NCI-H1092 (cell line): ENCODE measurements around the gene COL4A4.
"Not testable (repeated sequence)": the region's sequence is repeated elsewhere in the genome, so short reads cannot be mapped to it uniquely, and the experiment has no call there.

ENCODE experiments used
- DNase-seq: peaks from one replicate; lab custom pipeline; 2025; lab: John Stamatoyannopoulos, UW

The COL4A4 gene

DNA sequence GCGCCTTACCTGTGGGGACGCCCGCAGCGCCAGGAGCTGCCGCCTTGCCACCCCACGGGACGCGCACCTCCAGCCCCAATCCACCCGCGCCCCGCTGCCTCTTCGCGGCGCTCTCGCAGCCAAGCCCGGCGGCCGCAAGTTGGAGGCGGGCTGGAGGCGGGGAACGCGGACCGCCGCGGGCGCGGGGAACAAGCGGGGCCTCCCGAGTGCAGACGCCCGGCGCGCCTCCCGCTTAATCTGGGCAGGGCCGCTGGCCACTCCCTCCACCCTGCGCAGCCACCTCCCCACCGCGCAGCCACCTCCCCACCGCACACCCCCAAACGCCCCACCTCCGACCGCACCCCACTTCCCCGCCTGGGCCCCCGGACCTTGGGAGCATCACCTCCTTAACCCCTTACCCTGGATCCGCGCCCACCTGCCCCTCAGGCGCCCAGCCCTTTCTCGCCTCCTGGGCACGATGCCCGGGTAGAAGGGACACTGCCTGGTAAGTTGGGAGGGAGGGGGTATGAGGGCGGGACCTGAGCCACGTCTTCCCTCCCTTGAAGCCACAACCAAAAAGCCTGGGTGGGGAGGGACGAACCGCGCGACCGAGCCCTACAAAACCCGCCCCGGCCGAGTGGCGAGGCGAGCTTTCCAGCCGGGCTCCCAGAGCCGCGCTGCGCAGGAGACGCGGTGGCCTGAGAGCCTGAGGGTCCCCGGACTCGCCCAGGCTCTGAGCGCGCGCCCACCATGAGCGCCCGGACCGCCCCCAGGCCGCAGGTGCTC is at the start of gene COL4A4, which contains the start of gene COL4A3:
Gene COL4A4 (minus strand): TSS at position 208 of the 765 bp plus-strand sequence. CDS start 16,722 bp downstream, outside the sequence.
Gene COL4A3 (plus strand): TSS at position 627 of the 765 bp plus-strand sequence. CDS start 103 bp downstream, at position 730.
- DNase-seq = no peak

DNA sequence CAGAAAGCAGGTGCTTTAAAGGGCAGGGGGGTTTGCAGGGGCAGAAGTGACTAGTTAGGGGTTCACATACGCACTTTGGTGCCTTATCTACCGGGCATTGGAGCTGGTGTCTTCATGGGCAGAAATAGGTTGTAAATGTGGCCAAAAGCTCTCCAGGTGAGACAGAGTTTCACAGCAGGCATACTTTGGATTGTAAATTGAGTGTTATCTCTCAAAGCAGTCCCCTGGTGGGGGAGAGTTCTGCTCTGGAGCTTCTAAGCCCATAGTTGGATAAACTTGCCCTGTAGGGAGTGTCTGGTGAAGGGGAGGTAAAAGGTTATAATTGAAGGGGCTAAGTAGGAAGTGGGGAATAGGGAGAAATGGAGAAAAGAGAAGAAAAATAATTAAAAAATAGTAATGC is 43.6 kb upstream of the COL4A4 start:
- DNase-seq = no peak

- DNase-seq = no peak
These were observed 42.4 kb upstream of the COL4A4 start for GRCh38 chr2:227206406-227206805.

DNA sequence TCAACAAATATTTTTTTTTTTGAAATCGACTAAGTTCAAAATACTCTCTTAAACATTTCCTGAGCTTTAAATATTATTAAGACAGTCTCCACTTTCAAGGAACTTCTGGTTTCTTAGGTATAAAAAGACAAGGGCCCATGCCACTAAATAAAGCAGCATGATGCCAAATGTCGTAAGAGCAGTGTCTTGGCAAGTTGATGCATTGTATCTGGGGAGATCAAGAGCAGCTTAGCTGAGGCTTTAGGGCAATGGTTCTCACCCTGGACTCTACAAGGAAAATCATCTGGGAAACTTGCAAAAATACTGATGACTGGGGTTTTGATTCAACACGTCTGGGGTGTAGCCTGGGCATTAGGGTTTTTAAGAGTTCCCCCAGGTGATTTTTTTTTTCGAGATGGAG is 41.7 kb upstream of the COL4A4 start:
- no peak for DNase-seq

GRCh38 chr2:227204452-227204851 is 40.4 kb upstream of the COL4A4 start:
- no peak for DNase-seq

- no peak for DNase-seq
These were observed 37.8 kb upstream of the COL4A4 start for GRCh38 chr2:227201771-227202170.

- DNase-seq = no peak
These were observed 34.9 kb upstream of the COL4A4 start for GRCh38 chr2:227198866-227199265.

DNA sequence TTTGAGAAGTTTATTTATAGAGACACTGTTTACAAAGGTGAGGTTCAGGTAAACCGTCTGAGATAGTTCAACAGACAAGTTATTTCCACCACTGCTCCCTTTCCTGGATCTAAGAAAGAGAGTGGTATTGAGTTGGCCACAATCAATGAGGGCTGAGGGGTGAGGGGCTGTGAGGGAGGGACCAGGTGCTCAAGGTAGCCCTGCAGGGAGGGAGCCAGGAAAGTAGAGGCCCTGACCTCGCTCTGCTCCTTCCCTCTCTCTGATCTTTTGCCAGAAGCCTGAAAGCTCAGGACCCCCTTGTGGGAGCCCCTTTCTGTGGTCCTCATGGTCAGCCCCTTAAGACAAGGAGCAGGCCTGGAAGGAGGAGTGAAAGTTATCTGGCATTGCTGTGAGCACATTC is 30.2 kb upstream of the COL4A4 start:
- no peak for DNase-seq

GRCh38 chr2:227192491-227192890 is 28.5 kb upstream of the COL4A4 start:
- no peak for DNase-seq

GRCh38 chr2:227191367-227191766 is 27.4 kb upstream of the COL4A4 start:
- no peak for DNase-seq

- no peak for DNase-seq
These were observed 24.3 kb upstream of the COL4A4 start for GRCh38 chr2:227188292-227188691.

GRCh38 chr2:227186751-227187150 is 22.7 kb upstream of the COL4A4 start:
- DNase-seq = no peak

DNA sequence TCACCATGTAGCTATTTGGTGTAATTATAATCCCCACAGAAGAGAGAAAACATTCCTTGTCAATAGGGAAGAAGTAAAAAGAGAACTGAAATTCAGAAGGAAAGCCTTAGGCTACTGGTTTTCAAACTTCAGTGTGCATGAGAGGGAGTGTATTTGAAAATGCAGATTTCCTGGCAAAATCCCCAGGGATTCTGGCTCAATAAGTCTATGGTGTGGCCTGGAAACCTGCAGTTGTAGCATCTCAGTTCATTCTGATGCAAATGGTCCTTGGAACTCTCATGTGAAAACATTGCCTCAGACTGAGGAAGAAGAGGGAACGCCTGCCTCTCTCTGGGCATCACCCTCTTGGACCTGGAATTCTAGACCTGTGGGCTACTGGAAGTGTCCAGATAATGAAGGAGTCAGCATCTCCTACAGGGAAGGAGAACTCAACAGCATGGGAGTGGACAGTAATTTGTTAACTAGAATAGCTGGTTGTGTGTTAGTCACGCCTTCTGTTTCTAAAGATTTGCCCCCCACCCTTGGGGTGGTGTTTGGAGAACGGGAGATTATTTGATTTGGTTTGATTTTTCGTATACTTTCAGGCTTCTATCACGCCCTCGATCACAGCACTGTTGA is 21.7 kb upstream of the COL4A4 start:
- DNase-seq = no peak

DNA sequence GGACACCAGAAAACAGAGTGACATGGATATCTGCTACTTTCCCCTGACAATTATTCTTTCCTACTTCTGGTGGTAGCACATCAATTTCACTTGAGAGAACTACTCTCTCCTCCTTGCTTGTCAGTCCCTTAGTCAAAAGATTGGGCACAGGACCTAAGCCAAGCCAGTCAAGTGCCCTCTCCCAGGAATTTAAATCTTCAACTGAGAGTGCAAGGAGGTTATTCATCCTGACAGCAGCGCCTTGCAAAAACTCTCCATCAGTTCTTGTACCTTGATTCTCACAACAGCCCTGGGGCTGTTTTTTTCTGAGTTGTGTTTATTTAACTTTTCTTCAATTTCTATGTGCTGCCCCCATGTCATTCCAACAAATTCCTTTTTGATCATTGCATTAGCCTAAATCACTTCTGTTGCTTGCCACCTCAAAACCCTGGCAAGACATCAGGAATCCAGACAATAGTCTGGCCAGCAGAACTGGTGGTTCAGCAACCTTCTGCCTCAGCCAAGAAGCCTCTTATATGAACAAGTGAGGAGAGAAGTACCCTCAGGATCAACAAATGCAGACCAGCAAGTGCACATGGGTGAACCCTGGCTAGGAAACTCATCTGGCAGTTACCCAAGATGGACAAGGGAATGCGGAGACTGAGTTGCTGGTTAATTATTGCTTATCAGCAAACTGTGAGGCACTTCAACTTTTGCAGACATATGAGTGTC is 19.8 kb upstream of the COL4A4 start:
- no peak for DNase-seq

GRCh38 chr2:227182765-227183164 is 18.8 kb upstream of the COL4A4 start:
- no peak for DNase-seq

DNA sequence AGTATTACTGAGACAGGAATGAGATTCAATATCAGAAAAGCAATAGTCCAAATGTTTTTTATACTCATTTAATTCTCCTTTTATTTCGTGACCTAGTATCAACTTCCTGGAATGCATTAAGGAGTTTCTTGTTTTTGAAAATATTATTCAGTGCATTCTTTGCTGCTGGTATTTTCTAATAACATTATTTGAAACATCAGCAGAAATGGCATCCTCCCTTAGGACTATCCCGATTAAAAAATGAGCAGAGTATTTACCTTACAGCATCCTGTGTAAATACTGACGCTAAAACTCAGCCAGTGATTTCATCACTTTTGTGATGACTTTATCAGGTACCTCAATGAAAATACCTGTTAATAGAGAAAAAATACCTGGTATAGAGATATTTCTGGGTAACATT is 16.8 kb upstream of the COL4A4 start:
- no peak for DNase-seq

GRCh38 chr2:227179988-227180685 is 16.1 kb upstream of the COL4A4 start:
- DNase-seq = no peak

DNA sequence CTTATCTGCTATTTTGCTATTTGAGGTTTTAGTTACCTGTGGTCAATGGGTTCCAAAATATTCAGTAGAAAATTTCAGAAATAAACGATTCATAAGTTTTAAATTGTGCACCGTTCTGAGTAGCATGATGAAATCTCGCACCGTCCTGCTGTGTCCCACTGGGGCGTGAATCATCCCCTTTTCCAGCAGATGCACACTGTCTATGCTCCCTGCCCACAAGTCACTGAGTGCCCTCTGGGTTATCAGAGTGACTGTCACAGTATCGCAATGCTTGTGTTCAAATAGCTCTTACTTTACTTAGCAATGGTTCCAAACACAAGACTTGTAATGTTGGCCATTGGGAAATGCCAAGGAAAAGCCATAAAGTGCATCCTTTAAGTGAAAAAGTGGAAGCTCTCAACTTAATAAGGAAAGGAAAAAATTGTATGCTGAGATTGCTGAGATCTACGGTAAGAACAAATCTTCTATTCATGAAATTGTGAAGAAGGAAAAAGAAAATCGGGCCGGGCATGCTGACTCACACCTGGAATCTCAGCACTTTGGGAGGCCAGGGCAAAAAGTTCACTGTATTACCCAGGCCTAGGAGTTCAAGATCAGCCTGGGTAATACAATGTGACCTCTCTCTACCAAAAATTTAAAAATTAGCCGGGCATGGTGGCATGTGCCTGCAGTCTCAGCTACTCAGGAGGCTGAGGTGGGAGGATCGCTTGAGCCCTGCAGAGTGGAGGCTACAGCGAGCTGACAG is 13.8 kb upstream of the COL4A4 start:
- no peak for DNase-seq

GRCh38 chr2:227171779-227172178 is 7.8 kb upstream of the COL4A4 start:
- DNase-seq = not testable (repeated sequence)

GRCh38 chr2:227164763-227165291 is 822 bp upstream of the COL4A4 start:
- DNase-seq = no peak

GRCh38 chr2:227163485-227163997 is 464 bp downstream of the COL4A4 start:
- DNase-seq = no peak
